PFSK-1 (cell line): ENCODE measurements around the gene NKTR.

ENCODE experiments used
- FOXP2 ChIP-seq: optimal IDR thresholded peaks from 2 replicates; pipeline ENCODE3; 2011; ENCODE audit warnings: borderline replicate concordance, control low read depth, inconsistent platforms; ENCODE audit not compliant: insufficient read depth; ENCODE audit errors: extremely low read length, extremely low read depth
- POLR2AphosphoS5 ChIP-seq: IDR thresholded peaks from 2 replicates; pipeline ENCODE4 v1.6.1; 2012; ENCODE audit warnings: low read depth, mild to moderate bottlenecking, control low read depth, low read length, moderate library complexity
- SIN3A ChIP-seq: IDR thresholded peaks from 2 replicates; pipeline ENCODE4 v1.6.1; 2012; ENCODE audit warnings: mild to moderate bottlenecking, low read length, moderate library complexity, borderline replicate concordance; ENCODE audit not compliant: insufficient read depth
- TAF1 ChIP-seq: IDR thresholded peaks from 2 replicates; pipeline ENCODE4 v1.6.1; 2012; ENCODE audit warnings: low read length, control low read depth, borderline replicate concordance; ENCODE audit not compliant: insufficient read depth
- TF ChIP-seq, protein P1 (sequence below), 2 experiments: IDR thresholded peaks; 2 replicates each; pipeline versions ENCODE4 v1.6.1 to v1.8.0; 2011 to 2012; ENCODE audit warnings: low read depth in 2 of 2, low read length in 2 of 2, control low read depth in 1 of 2, inconsistent platforms in 1 of 2, mild to moderate bottlenecking in 1 of 2, moderate library complexity in 1 of 2; ENCODE audit not compliant: insufficient read depth in 1 of 2

DNA sequence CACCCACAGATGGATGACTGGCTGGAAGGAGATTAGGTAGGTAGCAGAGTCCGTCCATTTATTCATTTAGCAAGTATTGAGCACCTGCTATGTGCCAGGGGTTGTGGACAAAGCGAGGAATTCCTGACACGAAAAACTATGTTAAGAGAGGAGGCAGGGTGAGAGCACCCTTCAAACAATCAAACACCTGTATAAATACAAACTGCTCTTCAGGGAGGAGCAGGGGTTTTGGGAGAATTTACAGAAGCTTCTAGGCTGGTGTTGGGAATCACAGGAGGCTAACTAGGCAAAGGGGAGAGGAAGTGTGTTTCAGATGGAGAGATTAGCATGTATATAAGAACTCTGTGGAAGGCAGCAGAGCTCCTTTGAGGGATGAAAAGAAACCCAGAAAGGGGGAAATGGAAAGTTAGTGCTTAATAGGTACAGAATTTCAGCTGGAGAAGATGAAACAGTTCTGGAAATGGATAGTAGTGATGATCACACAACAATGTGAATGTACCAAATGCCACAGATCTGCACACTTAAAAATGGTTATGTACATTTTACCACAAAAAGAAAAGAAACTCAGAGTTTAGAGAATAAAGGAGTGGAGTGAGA lies 17.9 kb upstream of the NKTR start:
- TF ChIP-seq, protein P1, sequence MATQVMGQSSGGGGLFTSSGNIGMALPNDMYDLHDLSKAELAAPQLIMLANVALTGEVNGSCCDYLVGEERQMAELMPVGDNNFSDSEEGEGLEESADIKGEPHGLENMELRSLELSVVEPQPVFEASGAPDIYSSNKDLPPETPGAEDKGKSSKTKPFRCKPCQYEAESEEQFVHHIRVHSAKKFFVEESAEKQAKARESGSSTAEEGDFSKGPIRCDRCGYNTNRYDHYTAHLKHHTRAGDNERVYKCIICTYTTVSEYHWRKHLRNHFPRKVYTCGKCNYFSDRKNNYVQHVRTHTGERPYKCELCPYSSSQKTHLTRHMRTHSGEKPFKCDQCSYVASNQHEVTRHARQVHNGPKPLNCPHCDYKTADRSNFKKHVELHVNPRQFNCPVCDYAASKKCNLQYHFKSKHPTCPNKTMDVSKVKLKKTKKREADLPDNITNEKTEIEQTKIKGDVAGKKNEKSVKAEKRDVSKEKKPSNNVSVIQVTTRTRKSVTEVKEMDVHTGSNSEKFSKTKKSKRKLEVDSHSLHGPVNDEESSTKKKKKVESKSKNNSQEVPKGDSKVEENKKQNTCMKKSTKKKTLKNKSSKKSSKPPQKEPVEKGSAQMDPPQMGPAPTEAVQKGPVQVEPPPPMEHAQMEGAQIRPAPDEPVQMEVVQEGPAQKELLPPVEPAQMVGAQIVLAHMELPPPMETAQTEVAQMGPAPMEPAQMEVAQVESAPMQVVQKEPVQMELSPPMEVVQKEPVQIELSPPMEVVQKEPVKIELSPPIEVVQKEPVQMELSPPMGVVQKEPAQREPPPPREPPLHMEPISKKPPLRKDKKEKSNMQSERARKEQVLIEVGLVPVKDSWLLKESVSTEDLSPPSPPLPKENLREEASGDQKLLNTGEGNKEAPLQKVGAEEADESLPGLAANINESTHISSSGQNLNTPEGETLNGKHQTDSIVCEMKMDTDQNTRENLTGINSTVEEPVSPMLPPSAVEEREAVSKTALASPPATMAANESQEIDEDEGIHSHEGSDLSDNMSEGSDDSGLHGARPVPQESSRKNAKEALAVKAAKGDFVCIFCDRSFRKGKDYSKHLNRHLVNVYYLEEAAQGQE (IDR thresholded peaks at IDR 0.05; ENCODE audit: insufficient read depth in 1 of 2, low read depth in 2 of 2, low read length in 2 of 2) = no peak
- no peak for TF ChIP-seq SIN3A
- TF ChIP-seq POLR2AphosphoS5 = no peak
- no peak for TF ChIP-seq TAF1
- no peak for TF ChIP-seq FOXP2
